ENCODE measurements around the gene ANOS1. TPM values are rescaled to one million over a fixed set of nuclear protein-coding genes. Genes with fewer than 3 reads are reported as not detected.

The ANOS1 gene
- total and polyA plus RNA-seq, 2 of the 13 experiments (the other 11 are each of a cell fraction or from before 2014, with no cell fraction given), result not detected

DNA sequence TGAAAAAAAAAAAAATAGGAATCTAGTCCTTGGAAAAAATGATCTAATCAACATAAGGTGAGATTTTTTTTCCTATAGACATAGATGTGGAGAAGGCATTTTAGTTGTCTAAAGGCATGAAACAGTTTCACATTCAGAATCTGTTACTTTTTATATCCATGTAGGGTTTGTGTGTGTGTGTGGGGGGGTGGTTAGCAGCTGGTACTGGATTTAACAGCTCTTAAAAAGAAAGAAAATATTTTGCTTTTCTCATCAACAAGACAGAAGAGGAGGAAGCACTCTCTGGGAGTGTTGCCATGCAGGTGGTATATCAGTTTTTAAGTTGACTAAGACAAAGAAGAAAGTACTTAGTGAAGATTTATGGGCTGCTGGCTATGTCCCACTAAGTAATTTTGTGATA is 145.0 kb downstream of the ANOS1 start:
- no peak overlapping the region for H2AFZ ChIP-seq (ENCODE audit: low read length)
- H3K27ac ChIP-seq (ENCODE audit: extremely low read length, insufficient read depth, low read length), result no peak overlapping the region
- H3K36me3 ChIP-seq (replicated peaks in 1 of 2; ENCODE audit: control insufficient read depth in 1 of 2, insufficient read depth in 2 of 2, low read length in 2 of 2), result no peaks in the 10 kb centered on the region
- H3K9ac ChIP-seq (ENCODE audit: insufficient read depth, low read depth, low read length), result no peak overlapping the region
- no peaks in the 10 kb centered on the region for H3K27me3 ChIP-seq (ENCODE audit: control insufficient read depth in 1 of 2, insufficient read depth in 2 of 2, low read length in 2 of 2)
- no peaks in the 10 kb centered on the region for H3K9me3 ChIP-seq (ENCODE audit: low read length)
- in situ Hi-C loops (cut with HindIII; ENCODE audit: extremely low pct_ligation_motif_present, low pct_unique_long_range_greater_than_20kb) (no loop called here), intact Hi-C loops (cut with micrococcal nuclease; ENCODE audit: unreplicated experiment) (no loop called here)
- ChIA-PET POLR2A (no interaction called here), CTCF (ENCODE audit: low intra/inter-chr PET ratio, low total read pairs) (no interaction called here)
- H4K20me1 ChIP-seq (ENCODE audit: insufficient read depth, low read length), result no peaks in the 10 kb centered on the region
- ATAC-seq (no peak), FAIRE-seq (no peak), DNase-seq (ENCODE audit: low spot score) (no peak)
- H3K4me2 ChIP-seq (ENCODE audit: low read depth, low read length), result no peak overlapping the region
- H3K4me3 ChIP-seq (replicated peaks in 1 of 3; ENCODE audit: insufficient read depth in 1 of 3, low read depth in 2 of 3, low read length in 3 of 3), result no peak overlapping the region
- no peaks in the 10 kb centered on the region for H3K4me1 ChIP-seq (ENCODE audit: insufficient read depth, low read length)
- TF ChIP-seq NCOR1 (IDR thresholded peaks at IDR 0.05; ENCODE audit: borderline replicate concordance, low read length) (no peak), ZNF451 (CRISPR knock-in tag; IDR thresholded peaks at IDR 0.05) (no peak), ZNF781 (CRISPR knock-in tag; IDR thresholded peaks at IDR 0.05; ENCODE audit: borderline replicate concordance, not compliant biosample characterization) (no peak), ZNF331 (CRISPR knock-in tag; IDR thresholded peaks at IDR 0.05) (no peak), KLF11 (CRISPR knock-in tag; IDR thresholded peaks at IDR 0.05) (no peak), EHMT2 (IDR thresholded peaks at IDR 0.05; ENCODE audit: borderline replicate concordance, low read depth, low read length) (no peak), ZNF878 (CRISPR knock-in tag; IDR thresholded peaks at IDR 0.05) (no peak), ERF (CRISPR knock-in tag; IDR thresholded peaks at IDR 0.05) (no peak), SNAPC2 (CRISPR knock-in tag; IDR thresholded peaks at IDR 0.05) (no peak), JARID2 (CRISPR knock-in tag; IDR thresholded peaks at IDR 0.05; ENCODE audit: insufficient replicate concordance) (no peak)
- TF ChIP-seq, protein P1, sequence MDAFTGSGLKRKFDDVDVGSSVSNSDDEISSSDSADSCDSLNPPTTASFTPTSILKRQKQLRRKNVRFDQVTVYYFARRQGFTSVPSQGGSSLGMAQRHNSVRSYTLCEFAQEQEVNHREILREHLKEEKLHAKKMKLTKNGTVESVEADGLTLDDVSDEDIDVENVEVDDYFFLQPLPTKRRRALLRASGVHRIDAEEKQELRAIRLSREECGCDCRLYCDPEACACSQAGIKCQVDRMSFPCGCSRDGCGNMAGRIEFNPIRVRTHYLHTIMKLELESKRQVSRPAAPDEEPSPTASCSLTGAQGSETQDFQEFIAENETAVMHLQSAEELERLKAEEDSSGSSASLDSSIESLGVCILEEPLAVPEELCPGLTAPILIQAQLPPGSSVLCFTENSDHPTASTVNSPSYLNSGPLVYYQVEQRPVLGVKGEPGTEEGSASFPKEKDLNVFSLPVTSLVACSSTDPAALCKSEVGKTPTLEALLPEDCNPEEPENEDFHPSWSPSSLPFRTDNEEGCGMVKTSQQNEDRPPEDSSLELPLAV (CRISPR knock-in tag; conservative IDR thresholded peaks at IDR 0.05; ENCODE audit: low read depth), result no peak
- no TSS peak for BruUV-seq (replicated peaks)
- H3K79me2 ChIP-seq (ENCODE audit: insufficient read depth, low read length), result no peaks in the 10 kb centered on the region

Measured in HepG2 (cell line).